WTC11 (cell line): Measurements from ENCODE around the gene BTLA. TPM values are rescaled to one million over a fixed set of nuclear protein-coding genes. Genes with fewer than 3 reads are reported as not detected.
A peak's percentile ranks its signal among the peaks of the same experiment; 100 is the strongest.

Experiments used
- ATAC-seq: fragments of 200-7000 bp; cut with Tn5 transposase; 2 replicates; pipeline ENCODE4 v1.10.0; 2021; ENCODE audit warnings: mild to moderate bottlenecking, moderate library complexity
- Bru-seq: library from RNA; stranded (reverse); fragments of 400-500 nt; gene quantifications from one replicate; lab custom pipeline; 2021; lab: Mats Ljungman, UMichigan
- CTCF ChIA-PET: fragments of 300-600 bp; sonication (Branson Sonifier 250); formaldehyde crosslinking; loops from one replicate; lab custom pipeline; 2021; ENCODE audit warnings: antibody characterized with exemption; lab: Charles Lee
- POLR2A ChIA-PET: fragments of 350-600 bp; sonication (Branson Sonifier 250); formaldehyde crosslinking; loops from one replicate; lab custom pipeline; 2021; ENCODE audit warnings: antibody characterized with exemption; lab: Charles Lee
- DNase-seq: peaks from one replicate; pipeline ENCODE4 v3.0.0; 2021; ENCODE audit warnings: low spot score
- H3K27ac Mint-ChIP-seq: 2 replicates; pipeline ENCODE4 v1.8.0; 2021; ENCODE audit warnings: mixed read lengths
- H3K27me3 Mint-ChIP-seq: 2 replicates; pipeline ENCODE4 v1.8.0; 2021; ENCODE audit warnings: low read depth, mild to moderate bottlenecking, moderate library complexity, mixed read lengths
- H3K36me3 Mint-ChIP-seq: 2 replicates; pipeline ENCODE4 v1.8.0; 2021; ENCODE audit warnings: mixed read lengths
- H3K4me1 Mint-ChIP-seq: 2 replicates; pipeline ENCODE4 v1.8.0; 2022; ENCODE audit warnings: mixed read lengths
- H3K4me3 Mint-ChIP-seq: 2 replicates; pipeline ENCODE4 v1.8.0; 2021; ENCODE audit warnings: mild to moderate bottlenecking, moderate library complexity, mixed read lengths
- H3K9me3 Mint-ChIP-seq: 2 replicates; pipeline ENCODE4 v1.8.0; 2021; ENCODE audit warnings: mixed read lengths
- AFF4 ChIP-seq: sonication (generic); formaldehyde crosslinking; IDR thresholded peaks from 2 replicates; pipeline ENCODE4 v1.8.1; 2023; ENCODE audit warnings: mild to moderate bottlenecking, missing genetic modification reagents, borderline replicate concordance
- CBFB ChIP-seq: sonication (generic); formaldehyde crosslinking; IDR thresholded peaks from 2 replicates; pipeline ENCODE4 v1.8.1; 2022; ENCODE audit warnings: mild to moderate bottlenecking, low read depth, missing genetic modification reagents
- E2F5 ChIP-seq: sonication (generic); formaldehyde crosslinking; IDR thresholded peaks from 2 replicates; pipeline ENCODE4 v1.8.1; 2022; ENCODE audit warnings: mild to moderate bottlenecking, moderate library complexity, missing genetic modification reagents
- ESRRA ChIP-seq: sonication (generic); formaldehyde crosslinking; IDR thresholded peaks from 2 replicates; pipeline ENCODE4 v1.8.1; 2022; ENCODE audit warnings: mild to moderate bottlenecking, missing genetic modification reagents, borderline replicate concordance
- FOXJ3 ChIP-seq: sonication (generic); formaldehyde crosslinking; IDR thresholded peaks from 2 replicates; pipeline ENCODE4 v1.9.0; 2021; ENCODE audit warnings: missing genetic modification reagents, mild to moderate bottlenecking, borderline replicate concordance
- GABPB1 ChIP-seq: sonication (generic); formaldehyde crosslinking; IDR thresholded peaks from 2 replicates; pipeline ENCODE4 v1.8.1; 2023; ENCODE audit warnings: mild to moderate bottlenecking, missing genetic modification reagents
- GTF2I ChIP-seq: fragments of 250-450 bp; sonication (Bioruptor Pico); conservative IDR thresholded peaks from 2 replicates; pipeline ENCODE4 v1.4.0; 2021; ENCODE audit warnings: mild to moderate bottlenecking
- HMGXB4 ChIP-seq: sonication (generic); formaldehyde crosslinking; IDR thresholded peaks from 2 replicates; pipeline ENCODE4 v1.8.1; 2023; ENCODE audit warnings: mild to moderate bottlenecking, moderate library complexity, missing genetic modification reagents
- IRF1 ChIP-seq: sonication (generic); formaldehyde crosslinking; IDR thresholded peaks from 2 replicates; pipeline ENCODE4 v1.8.0; 2023; ENCODE audit warnings: missing genetic modification reagents
- MYBL2 ChIP-seq: sonication (generic); formaldehyde crosslinking; IDR thresholded peaks from 2 replicates; pipeline ENCODE4 v1.8.1; 2023; ENCODE audit warnings: mild to moderate bottlenecking, moderate library complexity, missing genetic modification reagents
- PRDM15 ChIP-seq: sonication (generic); formaldehyde crosslinking; IDR thresholded peaks from 2 replicates; pipeline ENCODE4 v1.8.0; 2022; ENCODE audit warnings: missing genetic modification reagents
- SOX15 ChIP-seq: fragments of 250-450 bp; sonication (Bioruptor Pico); IDR thresholded peaks from 2 replicates; pipeline ENCODE4 v1.9.0; 2021; ENCODE audit warnings: mild to moderate bottlenecking
- ZBTB21 ChIP-seq: sonication (generic); formaldehyde crosslinking; IDR thresholded peaks from 2 replicates; pipeline ENCODE4 v1.8.1; 2023; ENCODE audit warnings: mild to moderate bottlenecking, missing genetic modification reagents, borderline replicate concordance
- long read RNA-seq, 3 experiments: library from RNA in 1 of 3; library from capped mRNA in 1 of 3; library from polyadenylated mRNA in 1 of 3; unstranded in 2 of 3; stranded (forward) in 1 of 3; transcript quantifications; one replicate each; pipeline ENCODE4 v2.0.0, GENCODE V29; 2021
- total RNA-seq: library from RNA; stranded (reverse); gene quantifications from 3 replicates; pipeline ENCODE4 v1.2.3, GENCODE V29; 2021

The BTLA gene
- total RNA-seq (0.14 to 0.37 TPM in 2 of 3 replicates, not detected in the other), Bru-seq, nascent RNA (percentile 12 among the genes with signal in this experiment)
- long read RNA-seq, experiment 1, partial matches to known transcripts = 0 of 2 reads
- long read RNA-seq, experiment 1, other reads (novel, unspliced or antisense) = 2 of 2 reads
- long read RNA-seq, experiment 2 = 0 reads
- long read RNA-seq, experiment 3 = 0 reads

GRCh38 chr3:112498914-112499711 lies at the start of gene BTLA:
Gene BTLA, minus strand, starts transcription at chr3:112499472. Its CDS starts 114 bp downstream, at chr3:112499358.
- ATAC-seq (no peak), DNase-seq (no peak)
- Mint-ChIP-seq H3K27me3 (peaks cover 4% of the 10 kb centered on the region), H3K27ac (no peak within 1 kb of the TSS), H3K4me3 (no peak within 1 kb of the TSS), H3K4me1 (peaks cover 4% of the 10 kb centered on the region), H3K36me3 (peaks cover 5% of the 10 kb centered on the region; the same call in 1 of the 2 replicates), H3K9me3 (peaks cover 5% of the 10 kb centered on the region)
- no peak for TF ChIP-seq AFF4 (CRISPR knock-in tag)
- ChIA-PET CTCF (interaction anchor here (1.3 to 1.4 kb wide), 2 partner anchors 21 to 387 kb away, joined by 3 read pairs; no protein-coding TSS in a partner anchor), POLR2A (interaction anchor here (0.8 kb wide), 1 partner anchor 9 kb away, joined by 3 read pairs; no protein-coding TSS in a partner anchor)

- ChIA-PET CTCF (no interaction called here), POLR2A (no interaction called here)
- no peaks in the 10 kb centered on the region for H3K27me3 Mint-ChIP-seq
- H3K9me3 Mint-ChIP-seq = no peaks in the 10 kb centered on the region; the same call in 1 of the 2 replicates
- TF ChIP-seq HMGXB4 (no peak), ZBTB21 (CRISPR knock-in tag) (no peak), PRDM15 (CRISPR knock-in tag) (no peak), SOX15 (no peak), GABPB1 (CRISPR knock-in tag) (no peak), IRF1 (CRISPR knock-in tag) (no peak), GTF2I (CRISPR knock-in tag) (no peak), MYBL2 (no peak), ESRRA (CRISPR knock-in tag) (no peak), CBFB (CRISPR knock-in tag) (no peak), E2F5 (no peak), FOXJ3 (CRISPR knock-in tag) (no peak)
- H3K4me3 Mint-ChIP-seq = no peak overlapping the region
- DNase-seq = no peak
- peaks cover 27% of the 10 kb centered on the region for H3K36me3 Mint-ChIP-seq
- ATAC-seq = no peak
- H3K4me1 Mint-ChIP-seq = no peaks in the 10 kb centered on the region
- H3K27ac Mint-ChIP-seq = no peak overlapping the region
These were observed 47.0 kb upstream of the BTLA start for GRCh38 chr3:112546216-112546759.
